ENCODE results near the gene GINM1. TPM values are rescaled to one million over a fixed set of nuclear protein-coding genes. Genes with fewer than 3 reads are reported as not detected.

The GINM1 gene
- polyA plus RNA-seq, 1 of the 3 experiments (the other 2 are of a cell fraction): 24.4 TPM

DNA sequence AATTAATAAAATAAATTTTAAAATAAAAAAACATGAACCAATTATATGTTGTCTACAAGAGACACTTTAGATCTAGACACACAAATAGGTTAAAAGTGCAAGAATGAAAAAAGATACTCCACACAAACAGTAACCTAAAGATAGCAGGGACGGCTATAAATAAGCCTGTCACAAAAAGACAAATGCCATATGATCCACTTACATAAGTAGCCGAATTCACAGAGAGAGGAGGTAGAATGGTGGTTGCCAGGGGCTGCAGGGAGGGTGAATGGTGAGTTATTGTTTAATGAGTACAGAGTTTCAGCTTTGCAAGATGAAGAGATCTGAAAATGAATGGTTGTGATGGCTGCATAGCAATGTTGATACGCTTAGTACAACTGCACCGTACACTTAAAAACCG lies 49.6 kb downstream of the GINM1 start:
- Histone ChIP-seq H3K4me2 (no peak overlapping the region), H3K9me3 (no peaks in the 10 kb centered on the region), H4K20me1 (ENCODE audit: insufficient read depth) (no peaks in the 10 kb centered on the region), H2AFZ (ENCODE audit: low read depth) (no peak overlapping the region), H3K79me2 (ENCODE audit: insufficient read depth) (peaks cover 19% of the 10 kb centered on the region), H3K4me3 (ENCODE audit: low read depth in 2 of 2, low read length in 1 of 2) (no peak overlapping the region), H3K4me1 (ENCODE audit: control insufficient read depth in 1 of 2, insufficient read depth in 2 of 2, low read depth in 1 of 2, low read length in 1 of 2) (no peaks in the 10 kb centered on the region), H3F3A (replicated peaks; ENCODE audit: insufficient read depth) (peaks cover 3% of the 10 kb centered on the region), H3K9ac (no peak overlapping the region), H3K36me3 (replicated peaks in 1 of 2; ENCODE audit: control insufficient read depth in 1 of 2, insufficient read depth in 2 of 2, low read length in 1 of 2) (peaks cover 0 to 28% of the 10 kb centered on the region in 2 experiments), H3K27ac (ENCODE audit: low read depth in 2 of 2, low read length in 1 of 2) (no peak overlapping the region), H3K27me3 (ENCODE audit: insufficient read depth) (no peaks in the 10 kb centered on the region), H3K9me2 (no peaks in the 10 kb centered on the region)
- DNase-seq: no peak
- ChIA-PET POLR2A (no interaction called here), CTCF (no interaction called here)
- WGBS (ENCODE audit: low lambda C conversion rate): 72% methylated on average over 5 of the region's 5 CpGs
- TF ChIP-seq EP300 (IDR thresholded peaks at IDR 0.05; ENCODE audit: borderline replicate concordance in 1 of 2, low read depth in 1 of 2, low read length in 1 of 2): no peak
- TF ChIP-seq MEF2A (IDR thresholded peaks at IDR 0.05; ENCODE audit: borderline replicate concordance, low read depth): no peak
- no peak for TF ChIP-seq CHD2 (IDR thresholded peaks at IDR 0.05; ENCODE audit: low read length, partially characterized antibody)
- TF ChIP-seq, protein P1, sequence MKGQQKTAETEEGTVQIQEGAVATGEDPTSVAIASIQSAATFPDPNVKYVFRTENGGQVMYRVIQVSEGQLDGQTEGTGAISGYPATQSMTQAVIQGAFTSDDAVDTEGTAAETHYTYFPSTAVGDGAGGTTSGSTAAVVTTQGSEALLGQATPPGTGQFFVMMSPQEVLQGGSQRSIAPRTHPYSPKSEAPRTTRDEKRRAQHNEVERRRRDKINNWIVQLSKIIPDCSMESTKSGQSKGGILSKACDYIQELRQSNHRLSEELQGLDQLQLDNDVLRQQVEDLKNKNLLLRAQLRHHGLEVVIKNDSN (IDR thresholded peaks at IDR 0.05; ENCODE audit: borderline replicate concordance, low read depth): no peak
- TF ChIP-seq, protein P2, sequence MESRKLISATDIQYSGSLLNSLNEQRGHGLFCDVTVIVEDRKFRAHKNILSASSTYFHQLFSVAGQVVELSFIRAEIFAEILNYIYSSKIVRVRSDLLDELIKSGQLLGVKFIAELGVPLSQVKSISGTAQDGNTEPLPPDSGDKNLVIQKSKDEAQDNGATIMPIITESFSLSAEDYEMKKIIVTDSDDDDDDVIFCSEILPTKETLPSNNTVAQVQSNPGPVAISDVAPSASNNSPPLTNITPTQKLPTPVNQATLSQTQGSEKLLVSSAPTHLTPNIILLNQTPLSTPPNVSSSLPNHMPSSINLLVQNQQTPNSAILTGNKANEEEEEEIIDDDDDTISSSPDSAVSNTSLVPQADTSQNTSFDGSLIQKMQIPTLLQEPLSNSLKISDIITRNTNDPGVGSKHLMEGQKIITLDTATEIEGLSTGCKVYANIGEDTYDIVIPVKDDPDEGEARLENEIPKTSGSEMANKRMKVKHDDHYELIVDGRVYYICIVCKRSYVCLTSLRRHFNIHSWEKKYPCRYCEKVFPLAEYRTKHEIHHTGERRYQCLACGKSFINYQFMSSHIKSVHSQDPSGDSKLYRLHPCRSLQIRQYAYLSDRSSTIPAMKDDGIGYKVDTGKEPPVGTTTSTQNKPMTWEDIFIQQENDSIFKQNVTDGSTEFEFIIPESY (IDR thresholded peaks at IDR 0.05; ENCODE audit: borderline replicate concordance, low read depth): no peak
- no peak for TF ChIP-seq JUND (IDR thresholded peaks at IDR 0.05)
- no peak for TF ChIP-seq NRF1 (IDR thresholded peaks at IDR 0.05; ENCODE audit: low read depth, low read length)
- no peak for TF ChIP-seq POLR2AphosphoS5 (IDR thresholded peaks at IDR 0.05; ENCODE audit: low read depth, low read length)
- no peak for TF ChIP-seq RAD21 (IDR thresholded peaks at IDR 0.05; ENCODE audit: low read length)
- TF ChIP-seq, protein P3, sequence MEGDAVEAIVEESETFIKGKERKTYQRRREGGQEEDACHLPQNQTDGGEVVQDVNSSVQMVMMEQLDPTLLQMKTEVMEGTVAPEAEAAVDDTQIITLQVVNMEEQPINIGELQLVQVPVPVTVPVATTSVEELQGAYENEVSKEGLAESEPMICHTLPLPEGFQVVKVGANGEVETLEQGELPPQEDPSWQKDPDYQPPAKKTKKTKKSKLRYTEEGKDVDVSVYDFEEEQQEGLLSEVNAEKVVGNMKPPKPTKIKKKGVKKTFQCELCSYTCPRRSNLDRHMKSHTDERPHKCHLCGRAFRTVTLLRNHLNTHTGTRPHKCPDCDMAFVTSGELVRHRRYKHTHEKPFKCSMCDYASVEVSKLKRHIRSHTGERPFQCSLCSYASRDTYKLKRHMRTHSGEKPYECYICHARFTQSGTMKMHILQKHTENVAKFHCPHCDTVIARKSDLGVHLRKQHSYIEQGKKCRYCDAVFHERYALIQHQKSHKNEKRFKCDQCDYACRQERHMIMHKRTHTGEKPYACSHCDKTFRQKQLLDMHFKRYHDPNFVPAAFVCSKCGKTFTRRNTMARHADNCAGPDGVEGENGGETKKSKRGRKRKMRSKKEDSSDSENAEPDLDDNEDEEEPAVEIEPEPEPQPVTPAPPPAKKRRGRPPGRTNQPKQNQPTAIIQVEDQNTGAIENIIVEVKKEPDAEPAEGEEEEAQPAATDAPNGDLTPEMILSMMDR (IDR thresholded peaks at IDR 0.05): no peak
- TF ChIP-seq NFIC (IDR thresholded peaks at IDR 0.05; ENCODE audit: borderline replicate concordance): no peak
- no peak for TF ChIP-seq FOXM1 (IDR thresholded peaks at IDR 0.05; ENCODE audit: low read depth)
- TF ChIP-seq SIN3A (IDR thresholded peaks at IDR 0.05; ENCODE audit: borderline replicate concordance, low read depth, low read length): no peak
- TF ChIP-seq RFX5 (IDR thresholded peaks at IDR 0.05; ENCODE audit: low read length): no peak
- TF ChIP-seq FOSL2 (IDR thresholded peaks at IDR 0.05; ENCODE audit: borderline replicate concordance, low read depth): no peak
- TF ChIP-seq, protein P4, sequence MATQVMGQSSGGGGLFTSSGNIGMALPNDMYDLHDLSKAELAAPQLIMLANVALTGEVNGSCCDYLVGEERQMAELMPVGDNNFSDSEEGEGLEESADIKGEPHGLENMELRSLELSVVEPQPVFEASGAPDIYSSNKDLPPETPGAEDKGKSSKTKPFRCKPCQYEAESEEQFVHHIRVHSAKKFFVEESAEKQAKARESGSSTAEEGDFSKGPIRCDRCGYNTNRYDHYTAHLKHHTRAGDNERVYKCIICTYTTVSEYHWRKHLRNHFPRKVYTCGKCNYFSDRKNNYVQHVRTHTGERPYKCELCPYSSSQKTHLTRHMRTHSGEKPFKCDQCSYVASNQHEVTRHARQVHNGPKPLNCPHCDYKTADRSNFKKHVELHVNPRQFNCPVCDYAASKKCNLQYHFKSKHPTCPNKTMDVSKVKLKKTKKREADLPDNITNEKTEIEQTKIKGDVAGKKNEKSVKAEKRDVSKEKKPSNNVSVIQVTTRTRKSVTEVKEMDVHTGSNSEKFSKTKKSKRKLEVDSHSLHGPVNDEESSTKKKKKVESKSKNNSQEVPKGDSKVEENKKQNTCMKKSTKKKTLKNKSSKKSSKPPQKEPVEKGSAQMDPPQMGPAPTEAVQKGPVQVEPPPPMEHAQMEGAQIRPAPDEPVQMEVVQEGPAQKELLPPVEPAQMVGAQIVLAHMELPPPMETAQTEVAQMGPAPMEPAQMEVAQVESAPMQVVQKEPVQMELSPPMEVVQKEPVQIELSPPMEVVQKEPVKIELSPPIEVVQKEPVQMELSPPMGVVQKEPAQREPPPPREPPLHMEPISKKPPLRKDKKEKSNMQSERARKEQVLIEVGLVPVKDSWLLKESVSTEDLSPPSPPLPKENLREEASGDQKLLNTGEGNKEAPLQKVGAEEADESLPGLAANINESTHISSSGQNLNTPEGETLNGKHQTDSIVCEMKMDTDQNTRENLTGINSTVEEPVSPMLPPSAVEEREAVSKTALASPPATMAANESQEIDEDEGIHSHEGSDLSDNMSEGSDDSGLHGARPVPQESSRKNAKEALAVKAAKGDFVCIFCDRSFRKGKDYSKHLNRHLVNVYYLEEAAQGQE (IDR thresholded peaks at IDR 0.05; ENCODE audit: low read depth, low read length): no peak
- no peak for TF ChIP-seq MXI1 (IDR thresholded peaks at IDR 0.05; ENCODE audit: low read depth, low read length)
- TF ChIP-seq, protein P5, sequence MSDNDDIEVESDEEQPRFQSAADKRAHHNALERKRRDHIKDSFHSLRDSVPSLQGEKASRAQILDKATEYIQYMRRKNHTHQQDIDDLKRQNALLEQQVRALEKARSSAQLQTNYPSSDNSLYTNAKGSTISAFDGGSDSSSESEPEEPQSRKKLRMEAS (IDR thresholded peaks at IDR 0.05; ENCODE audit: low read depth): no peak
- TF ChIP-seq EZH2phosphoT487 (IDR thresholded peaks at IDR 0.05; ENCODE audit: borderline replicate concordance, low read depth): no peak

Measured in SK-N-SH (cell line).